DMS114 treated with DMSO at 0.1 percent for 48 hours (cell line): ENCODE results near the gene SELPLG.
"Not testable (repeated sequence)": the region's sequence is repeated elsewhere in the genome, so short reads cannot be mapped to it uniquely, and the experiment has no call there.

ENCODE experiments used
- DNase-seq: peaks from one replicate; lab custom pipeline; 2025; ENCODE audit not compliant: unreplicated experiment; lab: John Stamatoyannopoulos, UW

The SELPLG gene

GRCh38 chr12:108656247-108656646 is 22.6 kb upstream of the SELPLG start:
- not testable (repeated sequence) for DNase-seq

GRCh38 chr12:108655812-108656175 is 22.1 kb upstream of the SELPLG start:
- not testable (repeated sequence) for DNase-seq

DNA sequence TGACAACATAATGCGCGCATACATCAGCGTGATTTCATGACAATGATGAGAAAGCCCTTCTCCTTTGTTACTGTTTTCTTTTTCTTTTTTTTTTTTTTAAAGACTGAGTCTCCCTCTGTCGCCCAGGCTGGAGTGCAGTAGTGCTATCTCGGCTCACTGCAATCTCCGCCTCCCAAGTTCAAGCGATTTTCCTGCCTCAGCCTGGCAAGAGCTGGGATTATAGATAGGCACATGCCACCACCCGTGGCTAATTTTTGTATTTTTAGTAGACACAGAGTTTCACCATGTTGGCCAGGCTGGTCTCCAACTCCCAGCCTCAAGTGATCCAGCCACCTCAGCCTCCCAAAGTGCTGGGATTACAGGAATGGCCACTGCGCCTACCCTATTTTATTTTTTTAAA is 20.9 kb upstream of the SELPLG start:
- not testable (repeated sequence) for DNase-seq

GRCh38 chr12:108653922-108654321 is 20.2 kb upstream of the SELPLG start:
- no peak for DNase-seq

DNA sequence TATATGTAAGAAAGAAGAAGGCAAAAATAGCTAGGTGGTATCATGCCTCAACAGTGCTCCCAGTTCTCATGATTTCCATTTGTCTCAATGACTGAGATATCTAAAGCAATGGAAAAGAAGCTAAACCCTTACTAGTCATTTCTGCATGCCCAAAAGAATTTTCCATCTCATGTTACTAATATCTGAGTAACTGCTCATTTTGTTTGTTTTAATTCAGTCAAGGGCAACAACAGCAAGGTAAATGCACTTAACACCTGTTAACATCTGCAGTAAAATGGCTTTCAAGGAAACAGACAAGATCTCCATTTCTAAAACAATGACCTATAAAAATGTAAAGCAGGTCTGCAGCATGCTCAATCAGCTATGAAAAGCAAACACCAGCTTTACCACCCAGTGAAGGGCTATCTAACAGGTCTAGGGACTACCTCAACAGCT is 19.4 kb upstream of the SELPLG start:
- DNase-seq, result no peak

GRCh38 chr12:108650083-108650482 is 16.4 kb upstream of the SELPLG start:
- DNase-seq, result no peak

GRCh38 chr12:108649669-108650068 is 16.0 kb upstream of the SELPLG start:
- DNase-seq, result no peak

DNA sequence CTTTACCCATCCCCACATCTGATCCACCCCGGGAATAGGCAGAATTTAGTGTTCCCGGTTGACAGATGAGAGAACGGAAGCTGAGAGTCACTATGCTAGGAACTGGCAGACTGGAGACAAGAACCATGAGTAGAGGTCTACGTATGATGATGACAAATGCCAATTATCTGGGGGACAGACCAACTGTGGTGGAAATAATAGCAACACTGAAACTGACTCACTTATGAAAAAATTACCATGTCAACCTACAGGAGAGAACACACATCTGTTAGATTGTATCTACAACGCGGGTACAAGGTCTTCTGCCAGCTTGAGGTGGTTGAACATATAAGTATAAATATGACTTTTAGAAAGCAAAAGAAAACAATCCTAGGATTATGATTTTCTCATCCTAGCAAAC is 15.4 kb upstream of the SELPLG start:
- DNase-seq, result no peak

DNA sequence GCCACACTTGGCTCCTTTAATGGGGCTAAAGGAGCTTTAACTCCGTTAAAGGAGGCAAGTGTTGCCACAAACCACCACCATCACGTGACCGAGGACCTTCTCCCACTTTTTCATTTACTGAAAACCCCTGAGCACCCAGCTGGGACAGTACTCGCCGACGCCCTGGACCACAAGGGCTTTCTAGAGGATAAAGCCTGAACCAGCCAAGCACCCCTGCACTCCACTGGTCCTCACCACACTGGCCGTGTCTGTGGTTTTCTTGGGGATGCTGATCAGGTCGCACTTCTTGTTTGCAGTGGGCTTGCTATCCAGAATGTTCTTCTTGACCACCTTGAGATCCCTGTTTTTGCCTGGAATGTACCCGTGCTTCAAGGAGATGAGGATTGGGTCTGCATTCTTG is 14.7 kb upstream of the SELPLG start:
- DNase-seq, result no peak

DNA sequence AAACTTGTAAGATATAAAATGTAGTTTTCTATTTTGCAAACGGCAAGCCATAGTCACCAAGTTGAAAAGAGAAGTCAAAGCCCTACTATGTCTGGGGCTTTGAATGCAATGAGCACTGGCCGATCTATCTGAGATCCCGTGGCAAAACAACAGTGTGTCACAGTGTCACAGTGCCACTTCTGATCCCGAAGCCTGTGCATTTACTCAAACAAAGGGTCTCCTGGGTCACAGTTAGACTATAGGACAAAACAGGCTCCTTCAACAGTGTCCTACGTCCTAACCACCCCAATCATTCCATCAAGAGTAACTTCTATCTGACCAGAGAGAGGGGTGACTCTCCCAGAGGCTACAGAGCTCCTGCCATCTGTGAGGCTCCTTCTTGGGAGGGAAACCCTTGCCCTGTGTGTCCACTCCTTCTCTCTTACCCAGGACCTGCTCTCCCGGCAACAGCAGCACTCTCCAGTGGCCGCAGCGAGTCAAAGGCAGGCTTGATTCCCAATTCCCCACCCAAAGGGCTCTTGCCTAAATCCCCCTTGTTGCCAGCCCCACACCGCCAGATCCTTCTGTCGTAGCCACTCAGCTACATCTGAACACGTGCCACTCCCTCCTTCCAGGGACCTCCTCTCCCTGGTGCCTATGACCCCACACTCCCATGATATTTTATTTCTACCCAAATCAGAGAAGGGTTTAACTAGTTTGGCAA is 14.0 kb upstream of the SELPLG start:
- no peak for DNase-seq

DNA sequence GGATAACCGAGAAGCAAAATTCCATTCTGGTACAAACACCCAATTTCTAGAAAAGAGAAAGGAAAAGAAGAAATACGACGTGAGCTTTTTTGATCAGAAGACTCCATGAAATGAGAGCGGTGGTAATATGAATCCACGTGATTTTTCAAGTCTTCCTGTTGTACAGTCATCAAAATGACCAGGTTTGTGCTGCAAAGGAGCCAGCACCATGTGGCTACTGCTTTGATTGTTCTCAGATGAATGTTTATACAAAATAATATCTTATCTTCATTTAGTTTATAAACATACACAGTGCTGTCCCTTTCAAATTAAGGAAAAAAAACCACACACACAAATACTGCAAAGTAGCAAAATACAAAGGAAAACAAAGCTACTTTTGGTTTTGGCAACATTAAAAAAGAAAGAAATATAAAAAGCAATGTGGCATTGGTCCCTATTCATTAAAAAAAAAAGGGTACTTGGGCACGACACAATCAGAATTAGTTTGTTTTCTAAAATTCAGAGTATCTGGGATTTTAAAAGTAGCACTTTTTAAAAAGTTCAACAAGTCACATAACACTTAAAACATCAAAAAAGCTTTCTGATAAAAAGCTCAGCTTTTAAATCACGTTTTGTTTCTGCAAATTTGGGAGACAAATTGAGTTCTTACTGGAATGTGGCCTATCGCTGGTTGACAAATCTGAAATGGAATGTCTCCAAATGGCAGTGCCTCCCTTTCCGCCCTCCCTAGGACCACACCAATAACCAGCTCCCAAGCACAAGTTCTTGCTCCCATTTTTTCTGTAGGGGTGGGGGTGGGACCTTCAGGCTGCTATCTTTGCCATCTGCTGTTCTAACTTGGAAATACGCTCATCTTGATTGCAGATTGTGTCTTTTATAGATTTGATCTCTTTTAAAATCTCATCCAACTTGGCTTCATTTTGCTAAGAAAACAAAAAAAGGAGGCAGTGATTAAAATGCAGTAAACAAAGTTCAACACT is 13.2 kb upstream of the SELPLG start:
- DNase-seq, result no peak

- DNase-seq, result no peak
Measured at GRCh38 chr12:108645686-108646599, 12.2 kb upstream of the SELPLG start.

DNA sequence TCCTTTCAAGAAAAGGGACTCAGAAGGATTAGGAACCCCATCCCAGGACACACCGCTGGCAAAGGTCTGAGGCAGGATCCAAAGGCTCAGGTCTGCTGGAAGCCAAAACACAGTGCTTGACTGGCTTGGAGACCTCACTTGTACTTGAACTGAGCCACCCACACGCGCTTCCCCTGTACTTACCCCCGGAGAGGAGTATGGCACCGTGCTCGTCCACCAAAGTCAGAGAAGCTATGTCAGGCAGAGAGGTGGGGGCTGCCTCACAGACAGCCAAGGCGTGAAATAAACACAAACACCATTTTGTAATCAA is 11.1 kb upstream of the SELPLG start:
- DNase-seq, result no peak

GRCh38 chr12:108643941-108644810 is 10.5 kb upstream of the SELPLG start:
- DNase-seq, result no peak

DNA sequence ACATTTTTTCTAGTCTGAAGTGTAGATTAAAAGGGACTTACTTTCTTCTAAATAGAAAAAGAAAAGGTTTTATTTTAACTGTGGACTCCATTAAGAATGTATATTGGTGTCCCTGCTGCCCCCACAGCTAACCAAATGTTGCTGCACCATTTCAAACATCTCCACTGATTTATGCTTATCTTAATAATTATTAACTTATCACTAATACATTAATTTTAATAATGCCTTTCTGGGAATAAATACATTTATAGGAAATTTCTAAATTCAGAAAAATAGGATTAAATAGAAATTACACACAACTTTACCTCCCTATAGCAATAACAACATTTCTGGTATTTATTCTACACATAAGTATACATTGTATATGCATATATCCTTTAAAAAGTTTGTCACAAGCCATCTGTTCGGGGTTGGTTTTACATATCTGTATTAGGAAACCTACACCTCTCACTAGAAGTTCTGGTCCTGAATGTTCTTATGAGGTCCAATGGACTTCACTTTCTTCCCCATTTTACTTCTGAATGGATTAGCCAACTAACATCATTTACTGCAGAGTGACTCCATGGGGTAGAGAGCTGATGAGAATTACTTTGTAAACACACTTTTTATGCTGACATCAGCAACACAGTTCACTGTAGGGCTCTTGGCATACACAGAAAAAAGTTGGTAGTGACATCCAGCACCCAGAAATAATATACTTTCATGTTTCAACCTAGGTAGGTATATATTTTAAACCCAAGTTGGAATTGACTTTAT is 9.4 kb upstream of the SELPLG start:
- no peak for DNase-seq

DNA sequence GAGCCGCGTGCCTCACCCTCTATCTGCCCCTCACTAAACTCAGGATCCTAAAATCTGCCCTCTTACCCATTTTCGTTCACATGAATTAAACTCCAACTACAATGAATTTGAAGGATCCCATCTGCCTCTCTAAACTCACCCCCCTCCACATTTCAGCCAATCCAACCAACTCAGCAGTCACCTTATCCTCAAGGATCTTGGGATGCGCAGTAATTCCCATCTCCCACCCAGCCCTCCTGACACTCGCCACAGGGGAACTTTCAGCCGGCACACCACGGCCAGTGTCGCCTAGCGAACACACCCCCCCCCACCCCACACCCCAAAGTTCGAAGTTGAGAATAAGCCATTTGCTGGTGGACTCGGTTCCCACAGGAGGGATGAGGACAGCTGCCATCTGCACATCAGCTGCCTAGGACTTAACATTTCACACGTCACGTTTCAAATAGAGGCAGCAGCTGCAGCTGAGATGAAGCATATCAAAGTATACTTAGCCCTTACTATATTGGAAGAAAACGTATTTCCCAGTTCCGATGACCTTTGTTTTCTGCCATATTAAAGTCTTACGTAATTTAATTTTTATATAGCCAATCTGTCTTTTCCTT is 8.7 kb upstream of the SELPLG start:
- no peak for DNase-seq

GRCh38 chr12:108641446-108642268 is 8.0 kb upstream of the SELPLG start:
- DNase-seq, result no peak

DNA sequence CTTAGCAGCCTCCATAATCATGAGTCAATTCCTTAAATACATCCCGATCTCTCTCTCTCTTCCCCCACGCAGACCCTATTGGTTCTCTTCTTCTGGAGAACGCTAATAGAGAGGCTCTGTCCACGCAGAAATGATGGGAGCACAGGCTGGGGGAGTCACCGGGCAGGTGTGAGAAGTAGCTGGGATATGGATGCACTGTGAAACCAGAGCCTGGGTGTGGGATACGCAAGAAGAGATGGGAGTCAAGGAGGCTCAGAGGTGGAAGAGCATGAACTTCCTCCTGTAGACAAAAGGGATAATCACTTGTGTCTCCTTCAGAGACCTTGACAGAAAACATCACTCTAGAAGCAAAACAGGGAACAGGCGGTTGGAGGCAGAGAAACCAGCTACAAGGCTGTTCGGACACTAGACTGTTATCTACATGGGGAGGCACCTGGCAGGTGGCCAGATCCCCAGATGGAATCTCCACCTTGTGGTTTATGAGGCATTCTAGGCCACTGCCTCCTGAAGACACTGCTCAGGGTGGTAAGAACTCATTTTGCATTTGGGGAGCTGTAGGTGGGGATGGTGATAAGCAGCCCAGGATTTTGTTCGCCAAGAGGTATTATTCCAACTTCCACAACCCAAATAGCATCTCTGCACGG is 7.2 kb upstream of the SELPLG start:
- no peak for DNase-seq
